ENCODE data around the gene ARSB.
"Not testable (repeated sequence)": the region's sequence is repeated elsewhere in the genome, so short reads cannot be mapped to it uniquely, and the experiment has no call there.

ARSB gene

DNA sequence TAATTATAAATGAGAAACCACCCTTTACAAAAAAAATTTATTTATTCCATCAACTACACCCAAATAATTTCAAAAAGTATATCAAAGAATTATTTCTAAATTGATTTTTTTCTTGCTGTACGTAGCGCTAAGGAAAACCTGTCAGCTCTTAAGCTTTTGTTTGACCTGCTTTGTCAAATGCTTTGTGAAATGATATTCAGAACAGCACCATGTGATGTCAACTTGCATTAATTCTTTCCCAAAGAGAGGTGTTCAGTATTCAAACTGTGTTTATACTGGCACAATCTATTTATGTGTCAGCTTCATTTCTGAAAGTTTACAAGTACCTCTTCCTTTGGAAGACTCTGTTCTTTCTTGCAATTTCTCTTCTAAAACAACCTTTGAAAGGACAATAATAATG is 12.0 kb upstream of the ARSB start:
- in situ Hi-C loops (cut with MboI; ENCODE audit: low sequenced_read_pairs), result no loop called here

DNA sequence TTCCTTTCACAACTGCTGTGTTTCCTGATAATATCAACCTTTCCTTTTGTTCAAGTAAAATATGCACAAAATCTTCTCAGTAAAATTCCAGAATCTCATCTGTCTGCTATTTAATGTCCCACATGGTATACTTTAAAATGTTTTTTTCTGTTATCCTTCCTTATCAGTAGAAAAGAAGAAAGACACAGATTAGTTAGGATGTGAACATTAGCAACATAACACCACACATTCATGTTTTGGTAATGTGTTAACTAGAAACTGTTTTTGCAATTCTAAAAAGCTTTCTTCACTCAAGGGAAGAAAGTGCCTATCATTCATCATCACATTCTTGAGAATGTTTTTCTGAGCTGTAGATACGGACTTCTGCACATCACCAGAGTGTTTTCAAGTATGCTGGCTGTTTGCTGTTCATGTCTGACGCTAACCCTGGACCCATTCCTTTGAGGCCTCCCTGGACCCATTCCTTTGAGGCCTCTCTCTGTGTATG is 10.5 kb upstream of the ARSB start:
- in situ Hi-C loops (cut with MboI; ENCODE audit: low sequenced_read_pairs), result no loop called here

DNA sequence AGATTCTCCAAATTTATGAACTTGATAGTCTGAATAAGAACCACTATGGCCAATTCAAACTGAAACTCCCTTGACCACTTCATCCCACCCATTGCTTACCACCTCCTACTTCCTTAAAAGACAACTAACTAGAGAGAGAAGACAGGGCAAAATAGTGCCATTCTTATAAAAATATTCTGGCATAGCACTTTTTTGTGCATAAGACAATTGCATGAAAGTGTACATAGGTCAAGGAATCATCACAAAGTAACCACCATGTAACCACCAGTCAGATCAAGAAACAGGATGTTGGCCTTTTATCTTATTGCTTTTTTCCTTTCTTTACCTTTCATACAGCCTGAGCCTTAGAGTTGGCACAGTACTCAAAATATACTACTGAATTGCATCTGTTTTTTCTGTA is 8.1 kb upstream of the ARSB start:
- in situ Hi-C loops (cut with MboI; ENCODE audit: low sequenced_read_pairs), result no loop called here

DNA sequence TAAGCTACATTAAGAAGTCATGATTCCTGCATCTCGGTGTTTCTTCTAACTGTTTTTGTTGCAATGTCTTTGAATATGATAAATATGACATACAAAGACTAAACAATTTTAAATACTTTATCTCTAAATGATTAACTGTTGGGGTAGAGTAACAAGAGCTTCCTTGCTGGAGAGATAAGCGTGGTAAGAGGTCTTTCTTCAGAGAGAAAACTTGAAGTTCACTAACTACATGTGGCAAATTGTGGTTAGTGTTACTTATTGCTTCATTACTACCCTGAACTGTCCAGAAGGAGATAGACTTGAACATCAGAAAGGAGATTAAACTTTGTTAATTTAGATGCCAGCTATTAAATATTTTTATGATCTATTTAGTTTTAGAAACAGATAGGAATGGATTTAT is 7.0 kb upstream of the ARSB start:
- in situ Hi-C loops (cut with MboI; ENCODE audit: low sequenced_read_pairs), result no loop called here

DNA sequence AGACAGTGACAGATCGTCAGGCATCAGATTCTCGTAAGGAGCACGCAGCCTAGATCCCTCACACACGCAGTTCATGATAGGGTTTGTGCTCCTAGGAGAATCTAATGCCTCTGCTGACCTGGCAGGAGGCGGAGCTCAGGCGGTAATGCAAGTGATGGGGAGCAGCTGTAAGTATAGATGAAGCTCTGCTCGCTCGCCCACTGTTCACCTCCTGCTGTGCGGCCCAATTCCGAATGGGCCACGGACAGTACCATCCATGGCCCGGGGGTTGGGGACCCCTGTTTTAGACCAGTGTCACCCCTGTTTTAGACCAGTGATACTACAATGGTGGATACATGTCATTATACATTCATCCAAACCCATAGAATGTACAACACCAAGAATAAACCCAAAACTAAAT is 4.0 kb upstream of the ARSB start:
- in situ Hi-C loops (cut with MboI; ENCODE audit: low sequenced_read_pairs), result no loop called here

DNA sequence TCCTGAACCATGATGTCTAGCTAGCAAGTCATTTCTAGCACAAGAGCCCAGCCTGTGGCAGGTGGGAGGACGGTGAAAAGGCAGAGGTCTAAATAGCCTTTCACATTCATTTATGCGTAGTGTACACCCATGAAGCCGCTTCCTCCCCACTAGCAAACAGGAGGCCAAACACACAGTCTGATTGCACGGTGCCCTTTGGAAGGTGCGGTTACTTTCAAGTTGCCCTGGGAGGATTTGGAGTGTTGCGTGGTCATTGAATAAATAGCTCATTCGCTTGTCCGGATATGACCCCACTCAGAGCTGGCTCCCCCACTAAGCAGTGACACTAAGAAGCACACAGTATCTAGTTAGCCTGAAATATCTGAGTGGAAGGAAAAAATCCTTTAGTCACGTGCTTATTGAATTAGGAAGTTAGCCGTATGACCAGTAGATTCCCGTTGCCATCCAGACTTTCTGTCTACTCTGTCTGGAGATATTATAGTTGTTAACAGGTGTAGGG is 664 bp upstream of the ARSB start:
- in situ Hi-C loops (cut with MboI; ENCODE audit: low sequenced_read_pairs), result no loop called here

DNA sequence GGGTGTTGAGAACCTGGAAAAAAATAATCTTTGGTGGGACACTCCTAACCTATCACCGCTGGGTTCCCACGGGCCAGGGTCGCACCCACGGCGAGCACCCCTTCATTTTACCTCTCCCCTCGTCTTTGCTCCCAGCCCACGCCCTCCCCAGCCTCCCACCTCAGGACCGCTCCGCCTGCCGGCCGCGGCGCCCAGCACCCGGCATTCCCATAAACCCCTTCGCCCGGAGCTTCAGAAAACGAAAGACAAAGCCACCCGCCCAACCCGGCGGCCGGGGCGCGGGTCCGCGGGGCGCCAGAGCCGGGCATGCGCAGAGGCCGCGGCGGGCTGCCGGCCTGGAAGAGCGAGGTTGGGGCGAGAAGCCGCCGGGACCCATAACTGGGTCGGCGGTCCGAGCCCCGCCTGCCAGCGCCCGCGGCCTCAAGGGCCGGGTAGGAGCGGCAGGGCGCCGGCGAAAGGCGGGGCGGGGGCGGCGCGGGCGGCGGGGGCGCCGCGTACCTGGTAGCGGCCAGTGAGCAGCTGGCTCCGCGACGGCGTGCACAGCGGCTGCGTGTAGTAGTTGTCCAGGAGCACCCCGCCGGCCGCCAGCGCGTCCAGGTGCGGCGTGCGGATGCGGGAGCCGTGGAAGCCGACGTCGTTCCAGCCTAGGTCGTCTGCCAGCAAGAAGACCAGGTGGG is 533 bp downstream of the ARSB start:
- in situ Hi-C loops (cut with MboI; ENCODE audit: low sequenced_read_pairs), result no loop called here

DNA sequence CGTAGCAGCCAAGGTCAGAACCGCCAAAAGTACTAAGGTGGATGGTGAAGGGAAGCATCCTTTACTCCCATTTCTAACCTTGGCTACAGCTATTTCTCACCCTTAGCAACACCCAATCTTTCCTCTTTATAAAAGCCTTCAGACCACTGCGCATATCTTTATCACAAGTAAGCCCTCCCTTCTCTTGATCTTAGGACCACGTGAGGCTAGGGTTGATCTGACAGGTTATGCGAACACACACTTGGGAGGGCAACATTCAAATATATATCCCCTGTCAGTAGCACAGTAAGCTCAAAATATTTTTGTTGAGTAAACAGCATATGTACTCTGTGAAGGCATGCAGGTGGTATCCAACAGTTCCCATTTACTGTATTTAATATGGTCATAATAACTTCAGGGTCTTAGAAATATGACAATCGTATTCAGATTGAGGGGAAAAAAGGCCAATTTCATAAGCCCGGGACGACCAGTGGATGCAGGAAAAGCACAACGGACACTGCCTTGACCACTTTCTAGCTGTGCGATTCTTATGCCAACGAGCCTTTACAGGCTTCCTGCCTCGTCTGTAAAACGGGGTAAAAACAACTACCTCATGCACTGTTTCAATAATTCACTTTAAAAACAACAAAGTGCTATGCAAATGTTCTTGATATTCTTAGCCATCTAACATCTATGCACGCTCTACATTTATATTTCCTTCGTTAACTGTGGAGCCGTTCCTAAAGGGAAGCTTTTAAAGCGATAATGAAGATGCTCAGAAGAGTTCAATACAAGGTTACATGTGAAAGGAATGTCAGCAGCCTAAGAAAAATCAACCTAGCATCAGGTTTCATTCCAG is 1.3 kb downstream of the ARSB start:
- in situ Hi-C loops (cut with MboI; ENCODE audit: low sequenced_read_pairs), result no loop called here

DNA sequence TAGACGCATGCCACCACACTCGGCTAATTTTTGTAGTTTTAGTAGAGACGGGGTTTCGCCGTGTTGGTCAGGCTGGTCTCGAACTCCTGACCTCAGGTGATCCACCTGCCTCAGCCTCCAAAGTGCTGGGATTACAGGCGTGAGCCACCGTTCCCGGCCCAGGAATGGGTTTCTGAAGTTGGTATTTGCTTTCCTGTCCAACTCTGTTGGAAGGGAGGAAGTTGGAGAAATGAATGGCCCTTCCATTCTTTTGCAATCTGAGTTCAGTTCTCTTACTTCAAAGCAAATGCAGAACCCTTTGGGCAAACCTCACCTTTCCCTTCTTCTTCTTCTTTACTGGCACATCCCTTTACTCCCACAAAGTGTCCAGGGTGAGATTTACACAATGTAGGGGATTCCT is 1.9 kb downstream of the ARSB start:
- in situ Hi-C loops (cut with MboI; ENCODE audit: low sequenced_read_pairs), result not testable (repeated sequence)

DNA sequence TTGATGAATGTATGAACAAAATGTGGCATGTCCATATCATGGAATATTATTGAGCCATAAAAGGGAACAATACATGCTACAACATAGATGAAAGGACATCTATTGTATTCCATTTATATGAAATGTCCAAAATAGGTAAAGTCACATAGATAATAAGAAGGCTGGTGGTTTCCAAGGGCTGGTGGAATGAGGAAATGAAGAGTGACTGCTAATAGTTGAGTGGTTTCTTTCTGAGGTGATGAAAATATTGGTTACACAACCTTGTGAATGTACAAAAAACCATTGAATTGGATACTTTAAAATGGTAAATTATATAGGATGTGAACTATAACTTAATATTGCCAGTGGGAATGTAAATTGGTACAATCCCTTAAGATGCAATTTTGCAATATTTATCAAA is 5.2 kb downstream of the ARSB start:
- in situ Hi-C loops (cut with MboI; ENCODE audit: low sequenced_read_pairs), result no loop called here

DNA sequence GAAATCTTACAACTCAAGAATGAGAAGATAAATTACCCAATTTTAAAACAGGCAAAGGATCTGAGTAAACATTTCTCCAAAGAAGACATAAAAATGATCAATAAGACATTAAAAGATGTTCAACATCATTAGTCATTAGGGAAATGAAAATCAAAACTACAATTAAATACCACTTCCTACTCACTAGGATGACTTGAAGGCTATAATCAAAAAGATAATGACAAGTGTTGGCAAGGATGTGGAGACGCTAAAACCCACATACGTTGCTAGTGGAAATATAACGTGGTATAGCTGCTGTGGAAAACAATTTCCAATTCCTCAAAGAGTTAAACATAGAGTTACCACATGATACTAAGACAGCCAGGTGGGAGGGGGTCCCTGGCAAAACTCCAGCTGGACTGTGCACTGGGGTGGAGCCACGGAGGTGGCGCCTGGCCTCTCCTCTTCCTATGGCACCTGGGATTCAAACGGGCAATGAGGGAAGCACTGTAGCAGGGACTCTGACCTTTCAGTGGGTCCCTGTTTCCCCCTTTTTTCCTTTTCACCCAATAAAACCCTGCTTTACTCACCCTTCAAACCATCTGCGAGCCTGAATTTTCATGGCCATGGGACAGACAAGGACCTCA is 5.9 kb downstream of the ARSB start:
- in situ Hi-C loops (cut with MboI; ENCODE audit: low sequenced_read_pairs), result no loop called here

DNA sequence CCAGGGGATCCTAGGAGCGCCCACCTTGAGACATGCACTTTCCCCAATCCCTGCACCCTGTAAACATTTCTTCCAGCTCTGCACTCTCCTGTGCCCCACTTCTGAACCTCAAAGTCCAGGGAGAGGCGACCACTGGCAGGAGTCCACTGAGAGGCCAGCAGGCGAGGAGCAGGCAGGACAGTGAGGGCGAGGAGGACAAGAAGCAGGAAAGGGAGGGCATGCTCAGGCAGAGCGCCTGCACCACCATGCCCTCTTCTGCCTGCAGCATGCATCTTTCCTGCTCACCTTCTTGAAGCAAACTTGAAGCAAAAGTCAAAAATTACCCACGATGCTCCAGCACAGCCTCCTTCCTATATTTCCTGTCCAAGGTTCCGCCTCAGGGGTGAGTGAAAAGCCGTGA is 10.1 kb downstream of the ARSB start:
- in situ Hi-C loops (cut with MboI; ENCODE audit: low sequenced_read_pairs), result no loop called here

DNA sequence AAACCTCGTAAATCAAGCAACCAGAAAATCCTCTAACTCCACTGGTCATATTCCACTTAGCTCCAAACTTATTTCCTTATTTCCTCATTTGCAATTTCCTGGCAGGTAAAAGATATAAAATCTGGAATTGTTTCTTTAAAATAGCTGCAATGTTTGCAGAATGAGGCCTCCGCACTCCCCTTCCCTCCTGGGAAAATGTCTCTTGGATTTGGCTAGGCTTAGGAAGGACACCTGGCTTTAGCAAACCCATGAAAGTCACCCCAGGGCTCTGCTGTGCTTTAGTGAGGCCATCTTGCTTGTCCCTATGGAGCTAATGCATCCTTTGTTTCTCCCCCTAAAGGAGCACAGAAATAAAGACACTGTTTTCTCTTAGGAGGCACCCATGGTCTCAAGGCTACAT is 10.5 kb downstream of the ARSB start:
- in situ Hi-C loops (cut with MboI; ENCODE audit: low sequenced_read_pairs), result no loop called here

DNA sequence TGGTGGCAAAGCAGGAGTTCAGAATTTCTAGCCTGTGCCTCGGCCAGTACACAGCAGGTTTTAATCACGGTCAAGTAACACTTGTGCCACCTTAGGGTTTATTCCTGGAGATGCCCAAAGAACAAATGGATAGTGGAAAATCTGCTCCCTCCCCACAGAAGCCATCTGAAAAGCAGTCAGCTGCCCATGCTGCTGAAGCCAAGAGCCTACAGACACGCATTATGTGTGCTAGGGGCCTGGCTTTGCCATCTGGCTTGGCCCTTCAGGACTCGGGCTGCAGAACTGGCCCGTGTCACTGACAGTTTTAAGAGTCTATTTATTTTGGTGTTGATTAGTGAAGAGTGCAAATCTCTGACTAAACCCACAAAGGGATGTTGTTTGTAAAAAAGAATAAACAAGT is 11.1 kb downstream of the ARSB start:
- in situ Hi-C loops (cut with MboI; ENCODE audit: low sequenced_read_pairs), result no loop called here

DNA sequence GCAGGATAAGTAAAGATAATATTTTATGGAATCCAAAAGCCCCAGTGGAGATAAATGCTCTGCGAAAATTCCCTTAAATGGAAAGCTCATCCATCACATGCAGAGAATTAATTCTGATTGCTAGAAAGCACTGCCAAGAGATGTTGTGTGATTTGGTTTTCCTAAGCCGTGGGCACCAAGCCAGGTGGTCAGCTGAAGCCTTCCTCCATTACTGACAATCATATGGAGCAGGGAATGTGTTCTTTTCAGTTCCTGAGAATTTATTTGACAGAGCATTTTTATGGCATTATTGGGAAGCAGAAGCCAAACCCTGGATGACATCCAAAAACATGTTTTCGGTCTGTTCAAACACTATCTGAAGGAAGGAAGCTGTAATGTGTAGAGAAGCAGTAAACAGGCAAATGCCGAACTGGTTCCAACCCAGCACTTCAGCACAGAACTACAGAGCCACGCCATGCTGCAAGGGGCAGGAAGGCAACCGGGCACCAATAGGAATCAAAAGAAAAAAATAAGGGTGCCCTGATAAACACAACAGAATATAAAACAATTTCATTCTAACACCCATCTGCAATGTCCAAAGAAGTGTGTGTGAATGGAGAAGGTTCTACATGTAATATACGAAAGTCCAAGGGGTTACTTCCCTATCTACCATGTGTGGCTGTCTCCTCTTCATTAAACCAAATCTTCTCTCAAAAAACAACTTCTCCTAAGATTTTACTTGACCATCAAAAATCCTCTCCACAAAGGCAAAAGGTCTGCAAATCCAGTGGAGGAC is 12.3 kb downstream of the ARSB start:
- in situ Hi-C loops (cut with MboI; ENCODE audit: low sequenced_read_pairs), result no loop called here

DNA sequence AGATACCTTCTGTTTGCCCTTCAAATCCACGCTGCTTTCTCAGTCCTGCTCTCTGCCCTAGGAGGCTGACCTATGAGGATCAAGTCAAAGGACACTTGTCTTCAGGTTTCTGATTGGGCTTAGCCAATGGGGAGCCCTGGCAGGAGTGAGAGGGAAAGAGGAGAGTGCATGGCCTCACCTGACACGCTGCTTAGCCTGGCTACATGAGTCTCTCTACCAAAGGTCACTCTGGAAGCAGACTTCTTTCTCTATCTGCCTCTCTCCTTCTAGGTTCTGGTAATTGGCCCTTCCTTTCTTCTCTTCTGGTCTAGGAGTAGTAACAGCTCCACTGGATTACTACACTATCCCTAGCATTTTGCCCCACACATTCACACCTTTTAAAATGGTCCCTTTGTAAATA is 13.1 kb downstream of the ARSB start:
- in situ Hi-C loops (cut with MboI; ENCODE audit: low sequenced_read_pairs), result no loop called here

DNA sequence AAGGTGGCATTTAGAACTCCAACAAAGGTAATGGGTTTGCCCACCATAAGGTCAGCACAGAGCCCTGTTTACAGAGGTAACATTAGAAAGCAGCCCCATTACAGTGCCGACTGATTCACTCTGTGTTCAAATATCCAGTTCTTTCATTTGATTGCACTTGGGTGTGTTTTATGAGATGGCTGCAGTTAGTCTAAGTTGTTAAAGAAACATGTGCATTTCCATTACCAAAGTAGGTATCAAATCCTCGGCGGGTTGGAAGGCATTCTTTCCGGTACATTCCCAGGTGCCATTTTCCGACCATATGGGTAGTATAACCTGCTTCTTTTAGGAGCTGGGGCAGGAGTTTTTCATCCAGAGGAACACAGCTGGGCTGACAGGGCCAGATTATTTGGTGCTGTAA is 16.3 kb downstream of the ARSB start:
- in situ Hi-C loops (cut with MboI; ENCODE audit: low sequenced_read_pairs), result no loop called here

DNA sequence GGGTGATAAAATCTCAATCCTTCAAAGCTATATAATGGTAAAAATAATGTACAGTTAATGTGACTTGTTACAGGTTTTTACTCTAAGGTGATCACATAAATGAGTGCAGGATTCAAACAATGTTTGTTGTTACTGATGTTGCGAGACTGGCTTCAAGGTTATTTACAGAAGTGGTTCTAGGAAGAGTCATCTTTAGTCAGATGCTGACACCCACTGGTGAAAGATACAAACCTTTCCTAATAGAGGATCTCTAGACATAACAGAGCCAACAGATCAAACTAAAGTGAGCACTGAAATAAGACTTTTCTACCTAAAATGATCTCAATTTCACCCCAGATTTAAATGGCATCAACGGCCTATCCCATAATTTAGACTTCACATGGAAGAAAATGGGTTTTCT is 20.2 kb downstream of the ARSB start:
- in situ Hi-C loops (cut with MboI; ENCODE audit: low sequenced_read_pairs), result no loop called here

DNA sequence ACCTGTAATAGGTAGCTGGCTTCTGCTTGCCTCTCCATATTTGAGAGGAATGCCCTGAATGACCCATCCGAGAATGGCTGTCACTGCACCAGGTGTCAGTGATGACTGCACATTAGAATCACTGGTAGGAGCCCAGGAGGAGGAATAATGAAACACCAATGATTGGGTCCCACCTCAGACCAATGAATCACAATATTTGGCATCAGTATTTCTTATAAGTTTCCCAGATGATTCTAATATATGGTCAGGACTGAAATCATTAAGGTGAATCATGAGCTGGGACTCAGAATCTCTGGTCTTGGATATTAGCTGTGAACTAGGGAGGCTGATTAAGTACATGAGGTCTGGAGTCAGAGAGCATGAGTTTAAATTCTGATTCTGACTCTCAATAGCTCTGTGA is 23.4 kb downstream of the ARSB start:
- in situ Hi-C loops (cut with MboI; ENCODE audit: low sequenced_read_pairs), result no loop called here

DNA sequence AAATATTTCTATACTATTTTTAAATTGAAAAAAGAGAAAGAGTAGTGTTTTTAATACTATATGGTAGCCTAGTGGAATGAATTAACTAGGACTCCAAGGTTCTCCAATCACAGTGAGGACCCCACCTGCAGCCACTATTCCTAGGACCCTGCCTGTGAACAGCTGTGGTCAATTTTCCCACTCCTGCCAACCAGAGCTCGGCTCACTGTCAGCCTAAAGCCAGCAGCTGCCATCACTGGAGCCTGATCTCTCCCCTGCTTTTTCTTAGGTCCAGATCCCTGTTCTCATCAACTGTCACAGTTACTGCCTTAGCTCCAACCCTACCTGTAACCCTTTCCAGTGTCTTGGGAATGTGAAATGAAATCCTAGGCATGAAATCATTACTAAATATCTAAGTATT is 25.3 kb downstream of the ARSB start:
- in situ Hi-C loops (cut with MboI; ENCODE audit: low sequenced_read_pairs), result no loop called here

All from hTERT RPE-1 (cell line).